OCI-LY7 (cell line): ENCODE measurements around the gene ERGIC1.

Source experiments
- CTCF ChIP-seq: fragments of 200-600 bp; sonication (generic); conservative IDR thresholded peaks from 2 replicates; pipeline ENCODE4 v1.5.1; 2014; ENCODE audit warnings: mild to moderate bottlenecking, antibody characterized with exemption, low read length, moderate library complexity, mixed read lengths
- EZH2phosphoT487 ChIP-seq: fragments of 200-600 bp; sonication (generic); IDR thresholded peaks from 2 replicates; pipeline ENCODE4 v1.6.1; 2018; ENCODE audit warnings: low read depth, borderline replicate concordance, mild to moderate bottlenecking, mixed run types, antibody characterized with exemption, low read length, moderate library complexity, mixed read lengths

DNA sequence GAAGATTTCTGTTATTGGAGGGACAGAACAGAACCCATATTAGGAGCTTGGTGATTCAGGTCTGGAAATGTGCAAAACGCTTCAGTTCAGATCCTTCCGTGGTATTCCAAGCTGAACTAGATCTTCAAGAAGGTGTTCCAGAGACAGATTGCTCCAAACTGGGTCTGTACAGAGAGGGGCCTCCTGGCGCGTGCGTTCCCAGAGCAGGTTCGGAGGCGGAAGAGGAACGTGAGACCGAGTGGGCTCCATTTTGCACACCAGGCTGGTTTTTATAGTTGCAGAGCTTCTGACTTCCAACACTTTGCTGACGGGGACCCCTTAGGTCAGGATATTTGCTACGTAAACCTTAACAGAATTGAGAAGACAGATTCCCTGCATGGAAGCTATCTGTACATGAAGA lies 108.5 kb downstream of the ERGIC1 start:
- TF ChIP-seq CTCF (no peak), EZH2phosphoT487 (no peak)
